HL-60 (cell line): Measurements from ENCODE around the gene NPIPA2.
"Not testable (repeated sequence)": the region's sequence is repeated elsewhere in the genome, so short reads cannot be mapped to it uniquely, and the experiment has no call there.

Source experiments
- GABPA ChIP-seq: IDR thresholded peaks from 2 replicates; pipeline ENCODE4 v1.6.1; 2012; ENCODE audit warnings: low read depth
- POLR2AphosphoS5 ChIP-seq: IDR thresholded peaks from 2 replicates; pipeline ENCODE4 v1.6.1; 2012; ENCODE audit warnings: low read depth
- TF ChIP-seq, protein P1 (sequence below): IDR thresholded peaks from one replicate; pipeline ENCODE4 v1.5.1; 2011; ENCODE audit warnings: low read length, control low read depth, inconsistent platforms; ENCODE audit not compliant: insufficient read depth

DNA sequence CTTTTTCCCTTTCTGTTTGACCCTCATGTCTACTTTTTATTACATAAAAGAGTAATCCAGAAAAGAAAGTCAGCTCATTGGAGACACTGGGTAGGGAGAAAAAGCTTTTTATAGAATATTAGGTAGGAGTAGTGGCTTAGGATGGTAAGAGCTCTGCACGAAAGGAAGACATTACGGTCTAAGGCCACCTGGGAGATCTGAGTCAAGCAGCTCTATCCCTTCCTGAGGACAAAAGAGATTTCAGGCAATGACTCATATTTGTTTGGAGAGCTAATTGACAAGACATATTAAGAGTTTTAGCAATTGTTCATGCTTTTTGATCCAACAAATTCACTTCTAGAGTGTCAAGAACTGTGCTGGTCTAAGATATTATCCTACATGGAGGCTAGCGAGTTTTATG, 71.6 kb downstream of the NPIPA2 start:
- TF ChIP-seq, protein P1, sequence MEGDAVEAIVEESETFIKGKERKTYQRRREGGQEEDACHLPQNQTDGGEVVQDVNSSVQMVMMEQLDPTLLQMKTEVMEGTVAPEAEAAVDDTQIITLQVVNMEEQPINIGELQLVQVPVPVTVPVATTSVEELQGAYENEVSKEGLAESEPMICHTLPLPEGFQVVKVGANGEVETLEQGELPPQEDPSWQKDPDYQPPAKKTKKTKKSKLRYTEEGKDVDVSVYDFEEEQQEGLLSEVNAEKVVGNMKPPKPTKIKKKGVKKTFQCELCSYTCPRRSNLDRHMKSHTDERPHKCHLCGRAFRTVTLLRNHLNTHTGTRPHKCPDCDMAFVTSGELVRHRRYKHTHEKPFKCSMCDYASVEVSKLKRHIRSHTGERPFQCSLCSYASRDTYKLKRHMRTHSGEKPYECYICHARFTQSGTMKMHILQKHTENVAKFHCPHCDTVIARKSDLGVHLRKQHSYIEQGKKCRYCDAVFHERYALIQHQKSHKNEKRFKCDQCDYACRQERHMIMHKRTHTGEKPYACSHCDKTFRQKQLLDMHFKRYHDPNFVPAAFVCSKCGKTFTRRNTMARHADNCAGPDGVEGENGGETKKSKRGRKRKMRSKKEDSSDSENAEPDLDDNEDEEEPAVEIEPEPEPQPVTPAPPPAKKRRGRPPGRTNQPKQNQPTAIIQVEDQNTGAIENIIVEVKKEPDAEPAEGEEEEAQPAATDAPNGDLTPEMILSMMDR, result not testable (repeated sequence)
- TF ChIP-seq POLR2AphosphoS5, GABPA: not testable (repeated sequence)
